ENCODE measurements around the gene TMEM179. TPM values are rescaled to one million over a fixed set of nuclear protein-coding genes. Genes with fewer than 3 reads are reported as not detected.

The TMEM179 gene
- total RNA-seq, 4 donors from 2014 or later = 0.54 to 3.1 (median 1.7) TPM; not detected in 1

DNA sequence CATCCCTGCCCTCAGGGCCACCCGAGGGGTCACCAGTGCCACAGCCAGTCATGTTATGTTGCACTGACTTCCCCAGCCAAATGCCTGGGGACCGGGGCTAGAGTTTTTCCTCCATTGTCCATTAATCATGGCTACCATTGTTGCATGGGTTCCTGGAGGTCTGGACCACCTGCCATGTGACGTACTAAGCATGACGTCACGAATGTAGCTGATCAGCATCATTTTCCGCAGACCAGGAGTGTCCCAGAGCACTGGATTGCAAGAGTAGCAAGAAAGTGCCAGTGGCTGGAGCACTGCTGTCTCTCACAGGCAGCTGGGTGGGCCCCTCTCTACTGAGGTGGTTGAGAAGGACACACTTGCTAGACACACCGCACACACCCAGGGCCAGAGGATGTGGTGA lies 31.9 kb downstream of the TMEM179 start:
- TF ChIP-seq POLR2A (IDR thresholded peaks at IDR 0.05) = no peak
- TF ChIP-seq, protein P1, sequence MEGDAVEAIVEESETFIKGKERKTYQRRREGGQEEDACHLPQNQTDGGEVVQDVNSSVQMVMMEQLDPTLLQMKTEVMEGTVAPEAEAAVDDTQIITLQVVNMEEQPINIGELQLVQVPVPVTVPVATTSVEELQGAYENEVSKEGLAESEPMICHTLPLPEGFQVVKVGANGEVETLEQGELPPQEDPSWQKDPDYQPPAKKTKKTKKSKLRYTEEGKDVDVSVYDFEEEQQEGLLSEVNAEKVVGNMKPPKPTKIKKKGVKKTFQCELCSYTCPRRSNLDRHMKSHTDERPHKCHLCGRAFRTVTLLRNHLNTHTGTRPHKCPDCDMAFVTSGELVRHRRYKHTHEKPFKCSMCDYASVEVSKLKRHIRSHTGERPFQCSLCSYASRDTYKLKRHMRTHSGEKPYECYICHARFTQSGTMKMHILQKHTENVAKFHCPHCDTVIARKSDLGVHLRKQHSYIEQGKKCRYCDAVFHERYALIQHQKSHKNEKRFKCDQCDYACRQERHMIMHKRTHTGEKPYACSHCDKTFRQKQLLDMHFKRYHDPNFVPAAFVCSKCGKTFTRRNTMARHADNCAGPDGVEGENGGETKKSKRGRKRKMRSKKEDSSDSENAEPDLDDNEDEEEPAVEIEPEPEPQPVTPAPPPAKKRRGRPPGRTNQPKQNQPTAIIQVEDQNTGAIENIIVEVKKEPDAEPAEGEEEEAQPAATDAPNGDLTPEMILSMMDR (IDR thresholded peaks at IDR 0.05) = no peak
- Histone ChIP-seq H3K9me3 (no peaks in the 10 kb centered on the region), H3K27me3 (no peaks in the 10 kb centered on the region), H3K36me3 (no peaks in the 10 kb centered on the region), H3K4me3 (no peak overlapping the region), H3K4me1 (peaks cover 0 to 15% (median 2%) of the 10 kb centered on the region in 4 donors), H3K27ac (no peak overlapping the region)
- DNase-seq = no peak

DNA sequence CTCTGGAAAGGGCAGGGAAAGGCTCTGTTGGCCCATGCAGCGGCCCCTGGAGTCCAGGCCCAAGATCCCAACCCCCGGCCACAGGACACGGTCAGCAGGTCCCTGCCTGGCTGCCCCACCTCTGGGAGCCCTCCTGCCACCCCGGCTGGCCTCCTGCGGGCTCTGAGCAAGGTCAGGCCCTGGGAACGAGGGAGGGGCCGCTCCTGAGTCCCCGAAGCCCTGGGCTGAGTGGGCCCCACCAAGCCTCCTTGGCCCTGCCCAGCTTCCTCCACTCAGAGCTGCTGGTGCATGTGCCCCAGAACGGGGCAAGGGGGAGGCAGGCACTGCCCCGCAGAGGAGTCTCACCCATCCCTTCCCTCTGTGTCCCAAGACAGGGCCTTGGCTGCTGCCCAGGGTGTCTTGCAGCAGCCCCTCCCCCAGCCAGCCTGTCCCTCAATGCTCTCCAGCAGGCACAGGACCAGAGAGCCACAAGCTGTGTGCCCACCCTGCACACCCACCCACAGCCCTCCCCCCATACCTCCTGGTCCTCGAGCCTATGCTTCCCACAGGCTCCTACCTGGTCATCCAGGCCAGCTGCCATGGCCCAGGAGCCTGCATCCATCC lies 32.4 kb downstream of the TMEM179 start:
- H3K4me3 ChIP-seq = no peak overlapping the region
- H3K36me3 ChIP-seq = no peaks in the 10 kb centered on the region
- no peak overlapping the region for H3K27ac ChIP-seq
- DNase-seq = no peak
- no peaks in the 10 kb centered on the region for H3K27me3 ChIP-seq
- H3K4me1 ChIP-seq = peaks cover 0 to 10% (median 2%) of the 10 kb centered on the region in 4 donors
- TF ChIP-seq, protein P1 (IDR thresholded peaks at IDR 0.05) = no peak
- TF ChIP-seq POLR2A (IDR thresholded peaks at IDR 0.05) = no peak
- no peaks in the 10 kb centered on the region for H3K9me3 ChIP-seq

DNA sequence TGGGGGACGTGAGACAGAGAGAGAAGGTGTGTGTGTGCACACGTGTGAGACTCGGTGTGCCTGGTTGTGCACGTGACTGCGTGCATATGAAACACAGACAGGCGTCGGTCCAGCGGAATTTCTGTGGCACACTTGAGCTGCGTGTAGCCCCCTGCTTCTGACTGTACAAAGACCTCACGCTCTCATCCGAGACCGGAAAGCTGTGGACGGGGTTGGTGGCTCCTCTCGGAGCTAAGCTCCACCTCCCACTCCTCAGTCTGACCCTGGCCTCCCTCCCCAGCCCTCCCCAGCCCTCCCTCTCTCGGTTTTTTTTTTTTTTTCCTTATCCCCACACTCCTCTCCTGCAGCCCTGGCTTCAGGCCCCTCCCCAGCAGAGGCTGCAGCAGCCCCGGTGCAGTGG lies 33.3 kb downstream of the TMEM179 start:
- H3K27me3 ChIP-seq = no peaks in the 10 kb centered on the region
- peaks cover 0 to under 1% (median under 1%) of the 10 kb centered on the region in 4 donors for H3K4me1 ChIP-seq
- TF ChIP-seq POLR2A (IDR thresholded peaks at IDR 0.05) = no peak
- TF ChIP-seq, protein P1 (IDR thresholded peaks at IDR 0.05) = no peak
- H3K9me3 ChIP-seq = no peaks in the 10 kb centered on the region
- no peak overlapping the region for H3K27ac ChIP-seq
- no peaks in the 10 kb centered on the region for H3K36me3 ChIP-seq
- no peak for DNase-seq
- H3K4me3 ChIP-seq = no peak overlapping the region

DNA sequence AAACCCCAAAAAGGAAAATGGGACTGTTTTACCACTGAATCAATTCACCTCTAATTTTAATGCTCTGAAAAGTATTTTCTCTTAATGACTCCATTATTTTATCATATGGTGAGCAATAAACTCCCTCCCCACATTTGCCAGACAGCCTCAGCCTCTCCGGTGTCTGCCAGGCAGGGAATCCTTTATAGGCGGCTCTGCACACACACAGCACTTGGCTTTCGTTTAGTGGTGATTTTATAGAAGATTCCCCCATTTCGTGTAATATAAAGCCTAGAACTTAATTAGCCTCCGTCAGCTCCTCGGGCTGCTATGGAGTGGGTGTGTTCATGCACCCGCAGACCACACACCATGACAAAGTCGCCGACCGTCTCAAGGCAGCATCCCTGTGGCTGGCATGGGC lies 35.1 kb downstream of the TMEM179 start:
- Histone ChIP-seq H3K4me1 (no peaks in the 10 kb centered on the region), H3K9me3 (no peaks in the 10 kb centered on the region), H3K27me3 (no peaks in the 10 kb centered on the region), H3K36me3 (no peaks in the 10 kb centered on the region), H3K4me3 (no peak overlapping the region), H3K27ac (no peak overlapping the region)
- DNase-seq = no peak
- TF ChIP-seq, protein P1 (IDR thresholded peaks at IDR 0.05) = no peak
- no peak for TF ChIP-seq POLR2A (IDR thresholded peaks at IDR 0.05)

DNA sequence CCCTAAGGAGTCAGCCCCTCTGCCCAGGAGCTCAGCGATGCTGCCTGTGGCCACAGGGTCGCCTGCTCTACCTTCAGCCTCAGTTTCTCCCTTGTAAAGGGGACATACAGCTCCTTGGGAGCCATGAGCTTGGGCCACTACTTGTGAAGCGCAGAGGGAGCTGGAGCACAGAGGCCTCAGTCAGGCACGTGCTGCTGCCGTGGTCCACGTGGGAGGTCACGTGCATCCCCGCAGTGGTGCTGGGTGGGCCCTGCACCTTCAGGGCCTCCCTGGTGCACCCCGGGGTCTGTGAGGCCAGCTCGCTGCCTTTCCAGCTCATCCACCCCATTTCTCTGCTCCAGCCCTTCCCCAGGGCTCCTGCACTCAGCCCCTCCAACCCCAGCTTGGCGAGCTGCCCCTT lies 36.0 kb downstream of the TMEM179 start:
- no peak for TF ChIP-seq POLR2A (IDR thresholded peaks at IDR 0.05)
- TF ChIP-seq, protein P1 (IDR thresholded peaks at IDR 0.05) = no peak
- Histone ChIP-seq H3K4me3 (no peak overlapping the region), H3K27ac (no peak overlapping the region), H3K27me3 (no peaks in the 10 kb centered on the region), H3K4me1 (peaks cover 0 to 3% (median 0%) of the 10 kb centered on the region in 4 donors), H3K36me3 (no peaks in the 10 kb centered on the region), H3K9me3 (no peaks in the 10 kb centered on the region)
- no peak for DNase-seq

DNA sequence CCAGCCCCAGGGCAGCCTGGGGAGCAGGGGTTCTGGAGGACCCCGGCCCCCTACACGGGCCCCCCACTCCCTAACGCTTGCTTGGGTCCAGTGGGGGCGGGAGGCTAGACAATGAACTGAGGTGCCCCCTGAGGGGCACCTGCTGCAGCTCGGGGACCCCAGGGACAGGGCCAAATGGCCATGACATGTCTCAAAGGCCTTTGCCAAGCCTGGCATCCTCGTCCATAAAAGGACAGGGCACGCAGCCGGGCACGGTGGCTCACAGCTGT lies 36.7 kb downstream of the TMEM179 start:
- Histone ChIP-seq H3K9me3 (no peaks in the 10 kb centered on the region), H3K27me3 (no peaks in the 10 kb centered on the region), H3K36me3 (no peaks in the 10 kb centered on the region), H3K27ac (no peak overlapping the region), H3K4me3 (no peak overlapping the region), H3K4me1 (peaks cover 0 to 4% (median 0%) of the 10 kb centered on the region in 4 donors)
- TF ChIP-seq, protein P1 (IDR thresholded peaks at IDR 0.05) = no peak
- TF ChIP-seq POLR2A (IDR thresholded peaks at IDR 0.05) = no peak
- DNase-seq = no peak
